ENCODE data around the gene DNAH10.

DNA sequence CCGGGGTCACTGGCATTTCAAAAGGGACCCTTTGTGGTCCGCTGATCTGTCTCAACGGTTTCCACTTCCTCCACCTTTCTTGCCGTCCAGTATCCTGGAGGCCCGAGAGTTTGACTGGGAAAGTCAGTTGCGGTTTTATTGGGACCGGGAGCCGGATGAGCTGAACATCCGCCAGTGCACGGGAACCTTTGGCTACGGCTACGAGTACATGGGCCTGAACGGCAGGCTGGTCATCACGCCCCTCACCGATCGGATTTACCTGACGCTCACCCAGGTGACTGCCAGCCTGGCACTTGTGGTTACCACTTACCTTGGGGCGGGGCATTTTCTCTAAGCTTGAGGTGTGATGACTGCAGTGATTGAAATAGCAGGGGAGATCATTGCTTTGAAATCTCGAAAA is 83.8 kb downstream of the DNAH10 start:
- TF ChIP-seq, protein P1, sequence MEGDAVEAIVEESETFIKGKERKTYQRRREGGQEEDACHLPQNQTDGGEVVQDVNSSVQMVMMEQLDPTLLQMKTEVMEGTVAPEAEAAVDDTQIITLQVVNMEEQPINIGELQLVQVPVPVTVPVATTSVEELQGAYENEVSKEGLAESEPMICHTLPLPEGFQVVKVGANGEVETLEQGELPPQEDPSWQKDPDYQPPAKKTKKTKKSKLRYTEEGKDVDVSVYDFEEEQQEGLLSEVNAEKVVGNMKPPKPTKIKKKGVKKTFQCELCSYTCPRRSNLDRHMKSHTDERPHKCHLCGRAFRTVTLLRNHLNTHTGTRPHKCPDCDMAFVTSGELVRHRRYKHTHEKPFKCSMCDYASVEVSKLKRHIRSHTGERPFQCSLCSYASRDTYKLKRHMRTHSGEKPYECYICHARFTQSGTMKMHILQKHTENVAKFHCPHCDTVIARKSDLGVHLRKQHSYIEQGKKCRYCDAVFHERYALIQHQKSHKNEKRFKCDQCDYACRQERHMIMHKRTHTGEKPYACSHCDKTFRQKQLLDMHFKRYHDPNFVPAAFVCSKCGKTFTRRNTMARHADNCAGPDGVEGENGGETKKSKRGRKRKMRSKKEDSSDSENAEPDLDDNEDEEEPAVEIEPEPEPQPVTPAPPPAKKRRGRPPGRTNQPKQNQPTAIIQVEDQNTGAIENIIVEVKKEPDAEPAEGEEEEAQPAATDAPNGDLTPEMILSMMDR (IDR thresholded peaks at IDR 0.05): no peak
- no peak for TF ChIP-seq POLR2A (IDR thresholded peaks at IDR 0.05)
